ENCODE measurements around the gene MGAT4B. TPM values are rescaled to one million over a fixed set of nuclear protein-coding genes. Genes with fewer than 3 reads are reported as not detected.

The MGAT4B gene
- total RNA-seq, 2 donors from 2014 or later: 165 to 177 TPM

- no peak for TF ChIP-seq CTCF (conservative IDR thresholded peaks at IDR 0.05)
- no peak overlapping the region for H3K4me3 Mint-ChIP-seq
- H3K36me3 Mint-ChIP-seq (ENCODE audit: low read depth): peaks cover 30% of the 10 kb centered on the region
- H3K4me1 ChIP-seq (ENCODE audit: control insufficient read depth, insufficient read depth, low read length): no peaks in the 10 kb centered on the region
- H3K36me3 ChIP-seq (ENCODE audit: control insufficient read depth, insufficient read depth, low read length): peaks cover 11% of the 10 kb centered on the region
- no peaks in the 10 kb centered on the region for H3K9me3 ChIP-seq (ENCODE audit: control insufficient read depth, low read length)
- no peak overlapping the region for H3K4me3 ChIP-seq (ENCODE audit: low read length)
- H3K9ac ChIP-seq (ENCODE audit: extremely low read depth, low read length, poor library complexity, severe bottlenecking): no peak overlapping the region
- no peak overlapping the region for H3K27ac ChIP-seq (ENCODE audit: low read depth, low read length)
- H3K9me3 Mint-ChIP-seq: no peaks in the 10 kb centered on the region
- 92 to 97% methylated on average over 4 of the region's 4 CpGs for WGBS, 2 experiments (ENCODE audit: insufficient coverage in 1 of 2, insufficient read length in 1 of 2)
- no peaks in the 10 kb centered on the region for H3K27me3 Mint-ChIP-seq (ENCODE audit: insufficient read depth)
- no peak for DNase-seq
- H3K27ac Mint-ChIP-seq: no peak overlapping the region
- H3K27me3 ChIP-seq (ENCODE audit: control insufficient read depth, insufficient read depth, low read length, poor library complexity, severe bottlenecking): no peaks in the 10 kb centered on the region
- no peaks in the 10 kb centered on the region for H3K4me1 Mint-ChIP-seq
Observed at GRCh38 chr5:179781846-179782245, 24.8 kb downstream of the MGAT4B start.

GRCh38 chr5:179780362-179780761, 26.3 kb downstream of the MGAT4B start:
- H3K4me3 Mint-ChIP-seq: no peak overlapping the region
- 90 to 97% methylated on average over 7 of the region's 7 CpGs for WGBS, 2 experiments (ENCODE audit: insufficient coverage in 1 of 2, insufficient read length in 1 of 2)
- Histone ChIP-seq H3K27ac (ENCODE audit: low read depth, low read length) (no peak overlapping the region), H3K4me1 (ENCODE audit: control insufficient read depth, insufficient read depth, low read length) (no peaks in the 10 kb centered on the region), H3K9me3 (ENCODE audit: control insufficient read depth, low read length) (no peaks in the 10 kb centered on the region), H3K36me3 (ENCODE audit: control insufficient read depth, insufficient read depth, low read length) (peaks cover 26% of the 10 kb centered on the region), H3K4me3 (ENCODE audit: low read length) (no peak overlapping the region), H3K27me3 (ENCODE audit: control insufficient read depth, insufficient read depth, low read length, poor library complexity, severe bottlenecking) (no peaks in the 10 kb centered on the region), H3K9ac (ENCODE audit: extremely low read depth, low read length, poor library complexity, severe bottlenecking) (no peak overlapping the region)
- TF ChIP-seq CTCF (conservative IDR thresholded peaks at IDR 0.05): no peak
- DNase-seq: no peak
- H3K27ac Mint-ChIP-seq: no peak overlapping the region
- H3K27me3 Mint-ChIP-seq (ENCODE audit: insufficient read depth): no peaks in the 10 kb centered on the region
- no peaks in the 10 kb centered on the region for H3K4me1 Mint-ChIP-seq
- H3K36me3 Mint-ChIP-seq (ENCODE audit: low read depth): peaks cover 41% of the 10 kb centered on the region
- H3K9me3 Mint-ChIP-seq: no peaks in the 10 kb centered on the region

GRCh38 chr5:179779826-179780225, 26.8 kb downstream of the MGAT4B start:
- no peak overlapping the region for H3K27ac ChIP-seq (ENCODE audit: low read depth, low read length)
- 94 to 100% methylated on average over 3 to 4 of the region's 4 CpGs for WGBS, 2 experiments (ENCODE audit: insufficient coverage in 1 of 2, insufficient read length in 1 of 2)
- Mint-ChIP-seq H3K27ac (no peak overlapping the region), H3K4me1 (no peaks in the 10 kb centered on the region), H3K27me3 (ENCODE audit: insufficient read depth) (no peaks in the 10 kb centered on the region), H3K9me3 (no peaks in the 10 kb centered on the region), H3K36me3 (ENCODE audit: low read depth) (peaks cover 43% of the 10 kb centered on the region), H3K4me3 (no peak overlapping the region)
- H3K36me3 ChIP-seq (ENCODE audit: control insufficient read depth, insufficient read depth, low read length): peaks cover 31% of the 10 kb centered on the region
- no peak overlapping the region for H3K4me3 ChIP-seq (ENCODE audit: low read length)
- H3K9ac ChIP-seq (ENCODE audit: extremely low read depth, low read length, poor library complexity, severe bottlenecking): no peak overlapping the region
- no peak for TF ChIP-seq CTCF (conservative IDR thresholded peaks at IDR 0.05)
- H3K27me3 ChIP-seq (ENCODE audit: control insufficient read depth, insufficient read depth, low read length, poor library complexity, severe bottlenecking): no peaks in the 10 kb centered on the region
- H3K4me1 ChIP-seq (ENCODE audit: control insufficient read depth, insufficient read depth, low read length): no peaks in the 10 kb centered on the region
- H3K9me3 ChIP-seq (ENCODE audit: control insufficient read depth, low read length): no peaks in the 10 kb centered on the region
- no peak for DNase-seq
